ENCODE measurements around the gene HECTD4. TPM values are rescaled to one million over a fixed set of nuclear protein-coding genes. Genes with fewer than 3 reads are reported as not detected.

The HECTD4 gene
- total RNA-seq, 2 donors from 2014 or later, result 54.2 to 75.4 TPM

DNA sequence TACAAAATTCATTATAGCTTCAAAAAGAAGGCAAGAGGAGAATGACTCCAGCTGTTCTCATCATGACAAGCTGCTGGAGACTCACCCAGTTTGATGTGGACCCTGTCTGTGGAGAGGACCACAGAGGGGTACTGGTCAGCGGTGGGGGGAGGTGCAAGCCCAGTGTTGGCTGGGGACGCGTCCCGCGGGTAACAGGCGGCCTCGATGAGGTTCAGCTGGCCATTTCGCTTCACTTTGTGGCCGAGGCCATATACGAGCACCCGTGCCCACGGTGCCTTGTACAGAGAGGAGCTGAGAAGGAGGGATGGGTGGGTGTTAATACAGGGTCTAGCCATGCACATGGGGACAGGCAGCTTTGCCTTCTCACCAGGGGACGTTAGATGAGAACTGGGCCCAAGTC, 189.8 kb downstream of the HECTD4 start:
- peaks cover 52% of the 10 kb centered on the region for H3K36me3 ChIP-seq
- TF ChIP-seq, protein P1, sequence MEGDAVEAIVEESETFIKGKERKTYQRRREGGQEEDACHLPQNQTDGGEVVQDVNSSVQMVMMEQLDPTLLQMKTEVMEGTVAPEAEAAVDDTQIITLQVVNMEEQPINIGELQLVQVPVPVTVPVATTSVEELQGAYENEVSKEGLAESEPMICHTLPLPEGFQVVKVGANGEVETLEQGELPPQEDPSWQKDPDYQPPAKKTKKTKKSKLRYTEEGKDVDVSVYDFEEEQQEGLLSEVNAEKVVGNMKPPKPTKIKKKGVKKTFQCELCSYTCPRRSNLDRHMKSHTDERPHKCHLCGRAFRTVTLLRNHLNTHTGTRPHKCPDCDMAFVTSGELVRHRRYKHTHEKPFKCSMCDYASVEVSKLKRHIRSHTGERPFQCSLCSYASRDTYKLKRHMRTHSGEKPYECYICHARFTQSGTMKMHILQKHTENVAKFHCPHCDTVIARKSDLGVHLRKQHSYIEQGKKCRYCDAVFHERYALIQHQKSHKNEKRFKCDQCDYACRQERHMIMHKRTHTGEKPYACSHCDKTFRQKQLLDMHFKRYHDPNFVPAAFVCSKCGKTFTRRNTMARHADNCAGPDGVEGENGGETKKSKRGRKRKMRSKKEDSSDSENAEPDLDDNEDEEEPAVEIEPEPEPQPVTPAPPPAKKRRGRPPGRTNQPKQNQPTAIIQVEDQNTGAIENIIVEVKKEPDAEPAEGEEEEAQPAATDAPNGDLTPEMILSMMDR (IDR thresholded peaks at IDR 0.05), result no peak
- DNase-seq (ENCODE audit: low spot score), result no peak
- H3K27ac ChIP-seq, result no peak overlapping the region
- ATAC-seq (ENCODE audit: insufficient number of reproducible peaks, low FRiP score, low read depth), result no peak
- no peaks in the 10 kb centered on the region for H3K4me1 ChIP-seq (ENCODE audit: control insufficient read depth in 1 of 2, low read depth in 2 of 2)
- no peaks in the 10 kb centered on the region for H3K27me3 ChIP-seq (replicated peaks; ENCODE audit: insufficient read depth)
- H3K4me3 ChIP-seq, result no peak overlapping the region
- no peaks in the 10 kb centered on the region for H3K9me3 ChIP-seq

DNA sequence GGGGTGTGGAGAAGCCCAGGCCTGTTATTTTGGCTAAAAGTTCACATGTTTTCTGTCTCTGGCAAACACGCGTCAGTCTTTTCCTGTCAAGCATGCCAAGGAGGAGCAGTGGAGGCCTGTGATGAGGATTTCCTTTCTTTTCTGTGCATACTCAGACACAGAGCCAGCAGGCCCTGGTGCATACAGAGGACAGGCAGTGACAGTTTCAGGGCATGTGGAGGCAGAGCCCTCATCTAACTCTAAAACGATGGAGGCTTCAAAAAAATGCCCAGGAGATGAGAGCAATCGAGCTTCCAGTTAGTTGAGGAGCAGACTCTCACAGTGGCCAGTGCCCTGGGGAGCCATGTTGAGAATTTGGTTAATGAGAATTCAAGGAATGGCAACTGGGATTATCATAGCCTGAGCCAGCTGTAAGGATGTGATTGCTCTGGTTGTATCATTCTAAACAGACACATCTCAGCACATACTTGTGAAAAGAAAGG, 190.3 kb downstream of the HECTD4 start:
- ATAC-seq (ENCODE audit: insufficient number of reproducible peaks, low FRiP score, low read depth) (no peak), DNase-seq (ENCODE audit: low spot score) (no peak)
- Histone ChIP-seq H3K27me3 (replicated peaks; ENCODE audit: insufficient read depth) (no peaks in the 10 kb centered on the region), H3K9me3 (no peaks in the 10 kb centered on the region), H3K27ac (no peak overlapping the region), H3K4me3 (no peak overlapping the region), H3K36me3 (peaks cover 56% of the 10 kb centered on the region), H3K4me1 (ENCODE audit: control insufficient read depth in 1 of 2, low read depth in 2 of 2) (no peaks in the 10 kb centered on the region)
- TF ChIP-seq, protein P1 (IDR thresholded peaks at IDR 0.05), result no peak

DNA sequence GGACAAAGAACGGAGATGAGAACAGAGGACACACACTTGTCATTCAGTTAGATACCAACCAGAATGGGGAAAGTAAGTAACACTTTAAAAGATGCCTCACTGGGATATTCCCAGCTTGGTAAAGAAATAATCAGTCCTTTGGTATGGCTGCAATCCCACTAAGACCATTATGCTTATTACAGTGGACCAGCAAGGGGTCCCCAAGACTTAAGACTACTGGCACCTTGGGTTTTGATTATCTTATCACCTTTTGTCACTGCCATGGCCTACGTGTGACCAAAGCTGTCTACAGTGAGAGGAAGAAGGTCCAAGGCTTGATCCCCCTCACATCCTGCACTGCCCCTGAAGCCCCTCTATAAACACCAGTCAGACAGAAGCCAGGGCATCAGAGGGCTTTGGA, 191.0 kb downstream of the HECTD4 start:
- no peak for DNase-seq (ENCODE audit: low spot score)
- Histone ChIP-seq H3K4me1 (ENCODE audit: control insufficient read depth in 1 of 2, low read depth in 2 of 2) (no peaks in the 10 kb centered on the region), H3K27ac (no peak overlapping the region), H3K4me3 (no peak overlapping the region), H3K9me3 (no peaks in the 10 kb centered on the region), H3K27me3 (replicated peaks; ENCODE audit: insufficient read depth) (no peaks in the 10 kb centered on the region), H3K36me3 (peaks cover 56% of the 10 kb centered on the region)
- TF ChIP-seq, protein P1 (IDR thresholded peaks at IDR 0.05), result no peak
- no peak for ATAC-seq (ENCODE audit: insufficient number of reproducible peaks, low FRiP score, low read depth)

DNA sequence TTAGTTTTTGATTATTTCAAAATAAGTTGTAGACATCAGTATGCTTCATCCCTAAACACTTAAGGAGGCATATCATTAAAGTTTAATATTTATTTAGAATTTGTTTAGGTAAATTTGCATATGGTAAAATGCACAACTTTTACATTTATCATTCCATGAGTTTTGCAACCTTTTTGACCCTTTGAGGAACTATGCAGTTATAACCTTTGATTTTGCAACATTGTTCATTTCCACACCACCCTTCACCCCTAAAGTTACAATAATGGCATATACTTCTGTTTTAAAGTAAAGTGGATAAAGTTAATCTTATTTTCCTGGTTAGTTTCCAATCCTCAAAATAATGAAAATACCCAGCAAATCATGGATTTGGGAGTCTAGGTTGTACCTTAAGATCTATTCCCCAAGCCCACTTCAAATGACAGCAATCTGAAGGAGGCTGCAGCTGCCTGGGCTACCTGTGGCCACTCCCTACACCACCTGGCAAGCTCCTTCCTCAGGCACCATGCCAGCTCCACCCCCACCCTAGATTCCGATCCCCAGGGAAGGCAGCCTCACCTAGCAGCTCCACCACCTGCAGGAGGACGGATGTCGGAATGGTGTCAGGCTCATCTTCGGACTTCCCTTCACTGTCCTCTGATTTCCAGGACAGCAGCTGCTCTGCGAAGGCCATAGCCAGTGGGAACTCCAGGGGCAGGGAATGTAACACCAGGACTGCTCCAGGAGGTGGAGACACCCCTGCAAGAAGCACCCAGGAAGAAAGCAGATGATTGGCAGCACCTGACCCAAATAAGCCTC, 191.8 kb downstream of the HECTD4 start:
- TF ChIP-seq, protein P1 (IDR thresholded peaks at IDR 0.05), result no peak
- ATAC-seq (ENCODE audit: insufficient number of reproducible peaks, low FRiP score, low read depth) (no peak), DNase-seq (ENCODE audit: low spot score) (no peak)
- Histone ChIP-seq H3K27me3 (replicated peaks; ENCODE audit: insufficient read depth) (no peaks in the 10 kb centered on the region), H3K9me3 (no peaks in the 10 kb centered on the region), H3K4me1 (ENCODE audit: control insufficient read depth in 1 of 2, low read depth in 2 of 2) (no peaks in the 10 kb centered on the region), H3K36me3 (peaks cover 56% of the 10 kb centered on the region), H3K4me3 (no peak overlapping the region), H3K27ac (no peak overlapping the region)

DNA sequence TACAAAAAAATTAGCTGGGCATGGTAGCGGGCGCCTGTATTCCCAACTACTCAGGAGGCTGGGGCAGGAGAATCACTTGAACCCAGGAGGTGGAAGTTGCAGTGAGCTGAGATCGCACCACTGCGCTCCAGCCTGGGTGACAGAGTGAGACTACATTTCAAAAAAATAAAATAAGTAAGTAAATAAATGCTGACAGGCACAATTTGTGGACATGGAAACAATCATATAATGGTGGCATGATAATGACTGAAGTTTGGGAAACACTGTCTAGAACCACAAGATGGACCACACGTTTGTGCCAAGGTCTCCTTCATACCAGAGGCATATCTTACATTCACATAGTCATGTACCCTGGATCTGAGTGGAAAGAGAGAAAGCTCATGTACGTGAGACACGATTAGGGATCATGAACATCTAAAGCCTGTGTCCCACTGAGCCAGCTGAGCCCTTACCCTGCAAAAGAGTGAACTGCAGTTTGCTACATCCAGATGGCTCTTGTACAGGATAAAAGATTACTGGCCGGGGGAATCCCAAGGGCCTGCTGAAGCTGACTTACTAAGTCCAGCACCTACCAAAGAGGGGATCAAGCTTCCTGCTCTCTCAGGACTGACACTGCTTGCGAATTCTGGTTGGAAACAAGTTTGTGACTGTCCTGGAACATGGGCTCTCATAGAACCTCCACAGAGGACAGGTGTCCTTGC, 194.0 kb downstream of the HECTD4 start:
- H3K27ac ChIP-seq, result no peak overlapping the region
- ATAC-seq (ENCODE audit: insufficient number of reproducible peaks, low FRiP score, low read depth), result no peak
- no peaks in the 10 kb centered on the region for H3K4me1 ChIP-seq (ENCODE audit: control insufficient read depth in 1 of 2, low read depth in 2 of 2)
- H3K4me3 ChIP-seq, result no peak overlapping the region
- H3K36me3 ChIP-seq, result peaks cover 52% of the 10 kb centered on the region
- no peak for DNase-seq (ENCODE audit: low spot score)
- no peaks in the 10 kb centered on the region for H3K9me3 ChIP-seq
- TF ChIP-seq, protein P1 (IDR thresholded peaks at IDR 0.05), result no peak
- H3K27me3 ChIP-seq (replicated peaks; ENCODE audit: insufficient read depth), result no peaks in the 10 kb centered on the region
